Karpas-422 (cell line): ENCODE measurements around the gene TMTC1. TPM values are rescaled to one million over a fixed set of nuclear protein-coding genes. Genes with fewer than 3 reads are reported as not detected.

Source experiments
- DNase-seq: peaks from one replicate; pipeline ENCODE4 v3.0.0-alpha.2; 2015
- H2AFZ ChIP-seq: fragments of 200-600 bp; sonication (generic); 2 replicates; pipeline ENCODE4 v1.6.1; 2014; ENCODE audit warnings: antibody characterized with exemption, low read length, mixed read lengths
- H3K27ac ChIP-seq: fragments of 200-600 bp; sonication (generic); 2 replicates; pipeline ENCODE4 v1.5.1; 2014; ENCODE audit warnings: mild to moderate bottlenecking, low read length, moderate library complexity
- H3K27me3 ChIP-seq: fragments of 200-600 bp; sonication (generic); 2 replicates; pipeline ENCODE4 v1.6.1; 2014; ENCODE audit warnings: low read length, mixed read lengths
- H3K36me3 ChIP-seq: fragments of 200-600 bp; sonication (generic); 2 replicates; pipeline ENCODE4 v1.6.1; 2014; ENCODE audit warnings: low read length, mixed read lengths; ENCODE audit not compliant: insufficient read depth
- H3K4me1 ChIP-seq: fragments of 200-600 bp; sonication (generic); 2 replicates; pipeline ENCODE4 v1.6.1; 2014; ENCODE audit warnings: mild to moderate bottlenecking, low read length, mixed read lengths
- H3K4me2 ChIP-seq: fragments of 200-600 bp; sonication (generic); 2 replicates; pipeline ENCODE4 v1.6.1; 2014; ENCODE audit warnings: low read length, low read depth, mild to moderate bottlenecking; ENCODE audit not compliant: poor library complexity, severe bottlenecking
- H3K4me3 ChIP-seq: fragments of 200-600 bp; sonication (generic); 2 replicates; pipeline ENCODE4 v1.5.1; 2014; ENCODE audit warnings: mild to moderate bottlenecking, antibody characterized with exemption, low read length, mixed read lengths
- H3K79me2 ChIP-seq: fragments of 200-600 bp; sonication (generic); 2 replicates; pipeline ENCODE4 v1.6.1; 2014; ENCODE audit warnings: mild to moderate bottlenecking, low read length, mixed read lengths
- H3K9ac ChIP-seq: fragments of 200-600 bp; sonication (generic); 2 replicates; pipeline ENCODE4 v1.6.0; 2014; ENCODE audit warnings: low read length
- H3K9me2 ChIP-seq: fragments of 200-600 bp; sonication (generic), shearing (Covaris generic); replicated peaks from 2 replicates; pipeline ENCODE4 v1.6.0; 2014; ENCODE audit warnings: mild to moderate bottlenecking, low read length, moderate library complexity; ENCODE audit not compliant: insufficient read depth
- H3K9me3 ChIP-seq: fragments of 300-700, 200-600 bp; sonication (generic); 2 replicates; pipeline ENCODE4 v1.6.1; 2014; ENCODE audit warnings: low read length, mixed read lengths
- H4K20me1 ChIP-seq: fragments of 200-600 bp; sonication (generic); 2 replicates; pipeline ENCODE4 v1.6.1; 2014; ENCODE audit warnings: mild to moderate bottlenecking, antibody characterized with exemption, low read length, low read depth; ENCODE audit not compliant: insufficient read depth
- total RNA-seq: library from RNA; depleted of rRNA; stranded (reverse); fragments of >200 nt; shearing (Covaris generic); gene quantifications from 2 replicates; pipeline ENCODE4 v1.2.3, GENCODE V29; 2014; ENCODE audit warnings: low replicate concordance

TMTC1 gene
- total RNA-seq, 1 experiment from 2014 or later: not detected

GRCh38 chr12:29782871-29783772 is 620 bp downstream of the TMTC1 start:
- no peaks in the 10 kb centered on the region for H3K4me1 ChIP-seq
- H2AFZ ChIP-seq: no peak overlapping the region
- H3K27me3 ChIP-seq: no peaks in the 10 kb centered on the region
- H3K4me3 ChIP-seq: no peak overlapping the region
- DNase-seq: no peak
- no peaks in the 10 kb centered on the region for H3K79me2 ChIP-seq
- H3K9ac ChIP-seq: no peak overlapping the region
- no peaks in the 10 kb centered on the region for H4K20me1 ChIP-seq
- no peaks in the 10 kb centered on the region for H3K9me2 ChIP-seq
- no peaks in the 10 kb centered on the region for H3K9me3 ChIP-seq
- H3K4me2 ChIP-seq: no peak overlapping the region
- no peaks in the 10 kb centered on the region for H3K36me3 ChIP-seq
- H3K27ac ChIP-seq: no peak overlapping the region

- H3K27me3 ChIP-seq: no peaks in the 10 kb centered on the region
- no peak overlapping the region for H3K9ac ChIP-seq
These were observed 1.4 kb downstream of the TMTC1 start for GRCh38 chr12:29782285-29782870.

GRCh38 chr12:29781705-29782266 is 2.0 kb downstream of the TMTC1 start:
- no peak overlapping the region for H3K4me3 ChIP-seq
- no peak for DNase-seq
- no peaks in the 10 kb centered on the region for H3K9me2 ChIP-seq
- no peaks in the 10 kb centered on the region for H3K36me3 ChIP-seq
- H2AFZ ChIP-seq: no peak overlapping the region
- no peaks in the 10 kb centered on the region for H3K9me3 ChIP-seq
- H3K27ac ChIP-seq: no peak overlapping the region
- H3K4me1 ChIP-seq: no peaks in the 10 kb centered on the region
- H3K9ac ChIP-seq: no peak overlapping the region
- H3K4me2 ChIP-seq: no peak overlapping the region
- H4K20me1 ChIP-seq: no peaks in the 10 kb centered on the region
- no peaks in the 10 kb centered on the region for H3K27me3 ChIP-seq
- H3K79me2 ChIP-seq: no peaks in the 10 kb centered on the region

More at GRCh38 chr12:29782285-29782870, 1.4 kb downstream of the TMTC1 start:
- Histone ChIP-seq H3K4me3 (no peak overlapping the region), H3K9me2 (no peaks in the 10 kb centered on the region), H3K9me3 (no peaks in the 10 kb centered on the region), H3K27ac (no peak overlapping the region), H3K4me1 (no peaks in the 10 kb centered on the region), H4K20me1 (no peaks in the 10 kb centered on the region), H3K4me2 (no peak overlapping the region), H3K79me2 (no peaks in the 10 kb centered on the region), H2AFZ (no peak overlapping the region), H3K36me3 (no peaks in the 10 kb centered on the region)
- no peak for DNase-seq

DNA sequence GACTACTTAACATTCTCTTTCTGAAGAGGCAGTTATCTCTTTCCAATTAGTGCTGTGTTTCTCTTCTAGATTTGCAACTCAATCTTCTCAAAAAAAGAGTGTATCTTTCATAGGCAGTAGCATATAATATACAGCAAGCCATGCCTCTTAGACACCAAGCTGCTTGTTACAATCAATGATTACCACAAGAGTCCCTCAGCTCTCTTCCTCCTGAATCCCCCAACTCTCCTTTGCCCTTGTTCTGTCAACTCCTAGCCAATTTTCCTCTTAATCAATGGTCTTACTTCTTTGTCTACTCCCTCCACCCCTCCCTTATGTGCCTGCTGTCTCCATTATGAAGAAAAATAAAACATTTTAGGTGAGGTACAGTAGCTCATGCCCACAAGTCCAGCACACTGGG is 2.6 kb downstream of the TMTC1 start:
- no peak overlapping the region for H3K4me3 ChIP-seq
- H2AFZ ChIP-seq: no peak overlapping the region
- no peaks in the 10 kb centered on the region for H3K27me3 ChIP-seq
- H3K79me2 ChIP-seq: no peaks in the 10 kb centered on the region
- H3K9me2 ChIP-seq: no peaks in the 10 kb centered on the region
- no peak overlapping the region for H3K4me2 ChIP-seq
- no peaks in the 10 kb centered on the region; the same call in 1 of the 2 replicates for H3K9me3 ChIP-seq
- no peaks in the 10 kb centered on the region for H4K20me1 ChIP-seq
- H3K36me3 ChIP-seq: no peaks in the 10 kb centered on the region
- no peak overlapping the region for H3K27ac ChIP-seq
- no peaks in the 10 kb centered on the region for H3K4me1 ChIP-seq
- DNase-seq: no peak
- no peak overlapping the region for H3K9ac ChIP-seq

GRCh38 chr12:29780084-29780483 is 3.7 kb downstream of the TMTC1 start:
- no peaks in the 10 kb centered on the region for H3K4me1 ChIP-seq
- no peaks in the 10 kb centered on the region for H3K27me3 ChIP-seq

GRCh38 chr12:29778531-29778930 is 5.2 kb downstream of the TMTC1 start:
- Histone ChIP-seq H3K4me2 (no peak overlapping the region), H3K36me3 (no peaks in the 10 kb centered on the region), H2AFZ (no peak overlapping the region), H3K9ac (no peak overlapping the region), H4K20me1 (no peaks in the 10 kb centered on the region), H3K27me3 (no peaks in the 10 kb centered on the region), H3K4me3 (no peak overlapping the region), H3K4me1 (no peaks in the 10 kb centered on the region), H3K27ac (no peak overlapping the region), H3K9me2 (no peaks in the 10 kb centered on the region), H3K9me3 (peaks cover 3% of the 10 kb centered on the region; the same call in 1 of the 2 replicates), H3K79me2 (no peaks in the 10 kb centered on the region)
- DNase-seq: no peak

More at GRCh38 chr12:29780084-29780483, 3.7 kb downstream of the TMTC1 start:
- H3K9me2 ChIP-seq: no peaks in the 10 kb centered on the region
- H3K4me2 ChIP-seq: no peak overlapping the region
- H3K27ac ChIP-seq: no peak overlapping the region
- no peaks in the 10 kb centered on the region for H3K36me3 ChIP-seq
- peaks cover 3% of the 10 kb centered on the region; the same call in 1 of the 2 replicates for H3K9me3 ChIP-seq
- no peak overlapping the region for H3K9ac ChIP-seq
- no peaks in the 10 kb centered on the region for H4K20me1 ChIP-seq
- no peak overlapping the region for H2AFZ ChIP-seq
- no peak overlapping the region for H3K4me3 ChIP-seq
- DNase-seq: no peak
- H3K79me2 ChIP-seq: no peaks in the 10 kb centered on the region

- Histone ChIP-seq H3K27ac (no peak overlapping the region), H2AFZ (no peak overlapping the region), H3K36me3 (no peaks in the 10 kb centered on the region), H3K9me2 (no peaks in the 10 kb centered on the region), H3K4me3 (no peak overlapping the region), H3K4me1 (no peaks in the 10 kb centered on the region), H3K27me3 (no peaks in the 10 kb centered on the region), H3K79me2 (no peaks in the 10 kb centered on the region), H4K20me1 (no peaks in the 10 kb centered on the region), H3K9ac (no peak overlapping the region), H3K9me3 (peaks cover 3% of the 10 kb centered on the region; the same call in 1 of the 2 replicates), H3K4me2 (no peak overlapping the region)
- DNase-seq: no peak
These were observed 10.7 kb downstream of the TMTC1 start for GRCh38 chr12:29773076-29773475.

- Histone ChIP-seq H3K27ac (no peak overlapping the region), H3K79me2 (no peaks in the 10 kb centered on the region), H3K4me2 (no peak overlapping the region), H4K20me1 (no peaks in the 10 kb centered on the region), H3K4me3 (no peak overlapping the region), H3K27me3 (no peaks in the 10 kb centered on the region), H2AFZ (no peak overlapping the region), H3K4me1 (no peaks in the 10 kb centered on the region), H3K9me2 (no peaks in the 10 kb centered on the region), H3K36me3 (no peaks in the 10 kb centered on the region), H3K9me3 (peaks cover 3% of the 10 kb centered on the region; the same call in 1 of the 2 replicates), H3K9ac (no peak overlapping the region)
- DNase-seq: no peak
These were observed 12.0 kb downstream of the TMTC1 start for GRCh38 chr12:29771786-29772185.
